Stimulated activated naive CD8-positive, alpha-beta T cell treated with anti-CD3 and anti-CD28 coated beads, Interleukin-15, Interleukin-2, amounts not matched to agents 100 U/mL and 50 U/mL, for 24 hours (primary cell): Measurements from ENCODE around the gene TNFRSF25.
"Not testable (repeated sequence)": the region's sequence is repeated elsewhere in the genome, so short reads cannot be mapped to it uniquely, and the experiment has no call there.

ENCODE experiments used
- ATAC-seq: fragments of 150-1000 bp; cut with Tn5 transposase; one replicate; pipeline ENCODE4 v1.10.0; 2021
- DNase-seq: peaks from one replicate; pipeline ENCODE4 v3.0.0; 2021

TNFRSF25 gene

GRCh38 chr1:6434186-6434585 is 31.8 kb downstream of the TNFRSF25 start:
- ATAC-seq (no peak), DNase-seq (no peak)

DNA sequence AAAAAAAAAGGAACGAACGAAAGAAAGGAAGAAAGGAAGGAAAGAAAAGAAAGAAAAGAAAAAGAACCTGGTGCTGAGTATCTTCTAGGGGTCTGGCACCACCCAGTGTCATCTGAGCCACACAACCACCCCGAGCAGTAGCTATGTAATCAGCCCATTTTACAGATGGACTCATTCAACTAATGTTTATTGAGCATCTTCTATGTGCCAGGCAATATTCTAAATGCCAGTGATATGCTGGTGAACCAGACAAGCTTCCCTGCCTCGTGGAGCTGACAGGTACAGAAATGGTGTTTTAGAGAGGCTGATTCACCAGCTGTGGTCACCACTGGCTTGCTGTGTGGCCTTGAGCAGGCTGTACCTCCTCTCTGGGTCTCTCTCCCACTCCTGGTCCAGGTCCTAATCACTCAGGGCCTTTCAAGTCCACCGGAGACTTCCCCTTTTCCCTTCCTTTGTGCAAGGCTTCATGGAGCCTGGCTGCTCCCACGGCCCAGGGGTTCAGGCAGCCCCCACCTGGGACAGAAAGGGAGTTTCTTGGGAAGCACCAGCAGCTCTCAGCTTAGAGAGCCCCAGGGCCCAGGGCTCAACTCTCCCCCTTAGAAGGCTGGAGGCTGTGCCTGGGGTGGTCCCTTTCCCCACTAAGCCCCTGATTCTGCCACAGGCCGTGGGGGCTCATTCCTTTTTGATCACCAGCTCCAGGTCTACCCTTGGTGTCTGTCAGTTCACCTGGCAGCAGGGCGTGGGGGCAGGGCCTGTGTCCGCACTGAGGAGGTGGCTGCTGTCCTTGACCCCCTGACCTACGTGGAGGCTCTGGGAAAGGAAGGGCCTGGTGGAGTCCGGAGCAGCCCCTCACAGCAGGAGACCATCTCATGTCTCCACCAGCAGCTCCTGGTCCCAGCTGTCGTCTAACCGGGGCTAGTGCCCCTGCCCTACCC is 34.1 kb downstream of the TNFRSF25 start:
- ATAC-seq, DNase-seq: not testable (repeated sequence)

DNA sequence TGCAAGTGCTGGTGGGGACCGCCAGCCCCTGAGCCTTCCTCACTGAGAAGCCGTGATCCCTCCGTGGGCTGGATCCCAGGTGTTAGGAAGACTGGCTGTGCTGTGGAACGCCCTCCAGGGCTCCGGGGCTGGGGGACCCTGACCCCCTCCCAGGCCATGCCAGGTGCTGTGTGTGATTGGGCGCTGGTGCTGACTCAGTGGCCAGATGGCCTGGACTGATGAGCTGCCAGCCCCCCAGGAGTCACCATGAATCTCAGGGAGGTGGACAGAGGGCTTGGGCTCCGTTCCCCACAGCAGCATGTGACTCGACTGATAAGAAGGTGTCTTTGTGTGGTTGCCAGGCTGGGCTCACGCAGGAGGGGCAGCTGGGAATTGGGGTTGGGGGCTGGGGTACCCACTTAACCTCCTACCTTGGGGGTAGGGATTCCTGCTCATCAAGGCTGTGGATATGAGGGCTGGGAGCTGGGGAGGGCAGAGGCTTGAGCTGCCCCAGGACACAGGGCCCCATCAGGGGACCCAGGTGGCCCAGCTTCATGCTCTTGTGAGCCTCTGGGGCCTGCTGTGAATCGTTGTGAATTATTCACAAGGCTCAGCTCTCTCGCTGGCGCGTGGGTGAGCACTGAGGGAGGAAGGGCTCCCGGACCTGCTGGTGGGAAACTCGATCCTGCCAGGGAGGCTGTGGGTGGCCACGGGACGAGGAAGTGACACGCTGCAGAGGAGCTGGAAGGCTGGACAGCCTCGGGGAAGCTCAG is 36.1 kb downstream of the TNFRSF25 start:
- not testable (repeated sequence) for DNase-seq, ATAC-seq

- DNase-seq, ATAC-seq: not testable (repeated sequence)
Measured at GRCh38 chr1:6428453-6428852, 37.5 kb downstream of the TNFRSF25 start.

DNA sequence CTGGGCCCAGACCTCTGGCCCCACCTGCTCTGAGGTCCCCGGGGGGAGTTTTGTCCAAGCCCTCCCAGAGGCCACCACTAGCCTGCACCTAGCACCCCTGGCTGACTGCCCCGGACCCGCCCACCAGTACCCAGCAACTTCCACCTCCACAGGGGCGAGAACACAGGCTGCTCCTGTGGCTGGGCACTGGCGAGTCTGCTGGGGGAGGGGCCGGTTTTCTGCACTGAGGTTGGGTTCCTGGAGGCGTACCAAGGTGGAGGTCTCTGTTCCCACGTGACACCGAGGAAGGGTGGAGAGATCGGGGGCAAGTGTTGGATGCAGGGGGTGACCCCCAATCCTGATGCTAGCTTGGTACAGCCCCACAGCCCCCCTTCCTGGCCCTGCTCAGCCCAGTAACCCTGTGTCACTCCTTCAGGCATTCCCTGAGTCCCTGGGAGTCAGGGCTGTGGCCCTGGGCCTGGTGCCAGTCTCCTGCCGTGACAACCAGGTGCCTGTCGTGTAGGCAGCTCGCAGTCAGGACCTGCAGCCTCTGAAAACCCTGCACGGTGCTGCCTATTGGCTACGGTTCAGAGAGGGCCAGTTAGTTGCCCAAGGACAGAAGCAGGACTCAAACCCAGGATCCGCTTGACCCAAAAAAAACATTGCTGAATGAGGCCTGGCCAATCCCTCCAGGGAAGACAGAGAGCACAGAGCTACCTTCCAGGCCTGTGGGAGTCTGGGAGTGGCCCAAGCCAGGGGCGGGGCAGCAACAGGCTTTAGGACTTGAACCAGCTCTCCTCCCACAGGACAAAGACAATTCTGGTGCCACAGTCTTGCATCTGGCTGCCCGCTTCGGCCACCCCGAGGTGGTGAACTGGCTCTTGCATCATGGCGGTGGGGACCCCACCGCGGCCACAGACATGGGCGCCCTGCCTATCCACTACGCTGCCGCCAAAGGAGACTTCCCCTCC is 38.3 kb downstream of the TNFRSF25 start:
- ATAC-seq (no peak), DNase-seq (no peak)

GRCh38 chr1:6426972-6427350 is 39.0 kb downstream of the TNFRSF25 start:
- DNase-seq: no peak
- no peak for ATAC-seq

DNA sequence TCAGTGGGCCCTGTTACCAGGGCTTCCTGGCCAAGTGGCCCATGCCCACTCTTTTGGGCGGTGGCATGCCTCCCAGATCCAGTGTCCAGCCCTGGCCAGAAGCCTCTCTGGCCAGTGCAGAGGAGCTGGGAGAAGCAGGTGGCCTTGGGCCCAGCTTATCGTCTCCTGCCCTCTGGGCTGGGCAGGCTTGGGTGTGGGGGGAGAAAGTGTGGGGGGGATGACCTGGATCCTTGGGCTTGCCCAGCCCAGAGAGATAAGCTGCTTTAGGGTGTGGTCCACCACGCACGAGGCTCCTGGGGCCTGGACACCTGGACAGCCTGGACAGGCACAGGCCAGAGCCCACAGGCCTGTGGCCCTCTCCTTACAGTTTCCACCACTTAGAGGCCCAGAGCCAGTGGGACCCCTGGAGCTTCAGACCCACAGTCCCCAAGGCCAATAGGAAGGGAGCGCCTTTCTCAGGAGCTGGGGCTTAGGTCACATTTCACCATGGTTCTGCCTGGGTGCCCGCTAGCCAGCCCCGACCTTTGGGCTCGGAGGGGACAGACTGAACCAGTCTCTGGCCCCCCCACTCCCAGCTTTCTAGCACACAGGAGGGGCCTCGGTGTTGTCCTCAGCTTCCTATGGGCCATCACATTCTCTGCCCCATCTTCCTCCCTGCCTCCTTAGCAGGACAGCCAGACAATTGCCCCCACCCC is 39.5 kb downstream of the TNFRSF25 start:
- DNase-seq (no peak), ATAC-seq (no peak)

GRCh38 chr1:6425658-6426057 is 40.3 kb downstream of the TNFRSF25 start:
- DNase-seq: no peak
- no peak for ATAC-seq

GRCh38 chr1:6424619-6425593 is 41.1 kb downstream of the TNFRSF25 start, which contains the start of gene ESPN:
ESPN (plus strand) TSS chr1:6424776; CDS start chr1:6424956, 180 bp downstream.
- ATAC-seq: peak; percentile 13
- DNase-seq: no peak

GRCh38 chr1:6424000-6424565 is 41.9 kb downstream of the TNFRSF25 start:
- DNase-seq (no peak), ATAC-seq (no peak)

- DNase-seq: peak; percentile 76
- peak; percentile 60 for ATAC-seq
Measured at GRCh38 chr1:6423321-6423999, 42.5 kb downstream of the TNFRSF25 start.

GRCh38 chr1:6421266-6421665 is 44.7 kb downstream of the TNFRSF25 start:
- ATAC-seq: no peak
- DNase-seq: no peak

DNA sequence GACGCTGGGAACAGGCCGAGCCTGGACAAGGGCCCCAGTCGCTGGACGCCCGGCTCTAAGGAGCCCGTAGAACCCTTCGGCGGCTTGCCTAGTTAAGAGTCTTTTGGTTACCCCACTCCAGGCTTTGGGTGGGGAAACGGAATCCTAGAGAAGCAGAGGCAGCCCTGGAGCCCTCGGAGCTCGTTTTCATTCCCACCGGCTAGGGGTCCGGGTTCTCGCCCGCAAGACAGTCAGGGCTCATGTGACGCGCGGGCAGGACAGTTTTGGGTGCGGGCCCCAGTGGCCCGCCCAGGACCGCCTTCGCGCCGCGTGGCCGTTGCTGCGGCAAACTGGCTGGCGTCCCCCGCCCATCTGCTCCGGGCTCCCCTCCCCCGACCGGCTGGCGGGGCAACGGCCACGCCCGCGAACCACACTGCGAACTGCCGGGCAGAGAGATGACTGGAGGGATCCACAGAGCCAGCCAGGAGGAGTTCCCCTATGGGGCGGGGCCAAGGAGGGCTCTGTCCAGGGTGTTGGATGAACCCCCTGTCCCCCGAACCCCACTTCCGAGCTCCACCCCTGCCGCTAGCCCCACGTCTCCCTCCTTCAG is 45.4 kb downstream of the TNFRSF25 start:
- DNase-seq: peak; percentile 21
- ATAC-seq: no peak

GRCh38 chr1:6419804-6420453 is 46.0 kb downstream of the TNFRSF25 start, which contains the start of gene HES2:
HES2 (minus strand) TSS chr1:6419919; CDS start chr1:6419820, 99 bp downstream.
- ATAC-seq (no peak), DNase-seq (no peak)

DNA sequence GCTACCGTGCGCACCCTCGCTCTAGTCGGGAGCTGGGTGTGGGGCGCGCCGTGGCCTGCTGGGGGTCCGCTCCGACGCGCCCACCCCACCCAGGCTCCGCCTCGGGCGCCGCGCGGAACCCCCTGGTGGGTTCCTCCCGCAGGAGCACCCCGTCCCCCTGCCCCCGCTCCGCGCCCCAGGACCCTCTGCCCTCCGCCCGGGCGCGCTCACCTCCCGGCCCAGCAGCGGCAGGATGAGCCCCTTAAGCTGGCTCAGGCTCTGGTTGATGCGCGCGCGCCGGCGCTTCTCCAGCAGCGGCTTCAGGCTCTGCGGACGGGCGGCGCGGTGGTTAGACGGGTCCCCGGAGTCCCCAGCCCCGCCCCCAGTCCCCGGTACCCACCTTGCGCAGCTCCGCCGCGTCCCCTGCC is 46.6 kb downstream of the TNFRSF25 start:
- DNase-seq (peak; percentile 17), ATAC-seq (no peak)

DNA sequence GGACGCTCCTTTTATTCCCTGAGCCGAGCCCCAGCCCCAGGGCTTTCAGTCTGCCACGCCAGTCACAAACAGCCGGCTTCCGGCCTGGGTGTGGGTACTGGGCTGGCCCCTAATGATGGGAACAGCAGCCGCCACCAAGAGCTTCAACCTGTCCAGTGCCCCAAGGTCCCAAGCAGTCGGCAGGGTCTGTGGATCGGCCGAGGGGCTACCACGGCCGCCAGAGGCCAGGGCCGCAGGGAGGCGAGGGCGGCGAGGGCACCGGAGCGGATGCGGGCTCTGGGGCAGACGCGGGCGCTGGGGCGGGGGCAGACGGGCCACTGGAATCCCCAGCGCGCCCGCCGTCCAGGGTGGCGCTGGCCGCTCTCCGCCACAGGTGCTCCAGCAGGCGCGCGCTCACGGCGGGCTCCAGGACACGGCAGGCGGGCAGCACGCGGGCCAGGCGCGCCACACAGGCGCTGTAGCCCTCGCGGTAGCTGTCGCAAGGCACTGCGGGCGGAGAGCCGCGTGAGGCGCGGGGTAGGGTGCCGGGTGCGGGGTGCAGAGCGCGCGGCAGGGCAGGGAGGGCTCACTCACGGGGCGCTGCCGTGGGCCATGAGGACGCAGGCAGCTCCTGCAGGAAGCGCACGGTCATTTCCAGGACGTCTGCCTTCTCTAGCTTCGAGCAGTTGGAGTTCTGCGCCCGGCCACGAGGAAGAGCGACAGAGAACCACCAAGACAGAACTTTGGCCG is 47.1 kb downstream of the TNFRSF25 start:
- ATAC-seq (no peak), DNase-seq (no peak)

DNA sequence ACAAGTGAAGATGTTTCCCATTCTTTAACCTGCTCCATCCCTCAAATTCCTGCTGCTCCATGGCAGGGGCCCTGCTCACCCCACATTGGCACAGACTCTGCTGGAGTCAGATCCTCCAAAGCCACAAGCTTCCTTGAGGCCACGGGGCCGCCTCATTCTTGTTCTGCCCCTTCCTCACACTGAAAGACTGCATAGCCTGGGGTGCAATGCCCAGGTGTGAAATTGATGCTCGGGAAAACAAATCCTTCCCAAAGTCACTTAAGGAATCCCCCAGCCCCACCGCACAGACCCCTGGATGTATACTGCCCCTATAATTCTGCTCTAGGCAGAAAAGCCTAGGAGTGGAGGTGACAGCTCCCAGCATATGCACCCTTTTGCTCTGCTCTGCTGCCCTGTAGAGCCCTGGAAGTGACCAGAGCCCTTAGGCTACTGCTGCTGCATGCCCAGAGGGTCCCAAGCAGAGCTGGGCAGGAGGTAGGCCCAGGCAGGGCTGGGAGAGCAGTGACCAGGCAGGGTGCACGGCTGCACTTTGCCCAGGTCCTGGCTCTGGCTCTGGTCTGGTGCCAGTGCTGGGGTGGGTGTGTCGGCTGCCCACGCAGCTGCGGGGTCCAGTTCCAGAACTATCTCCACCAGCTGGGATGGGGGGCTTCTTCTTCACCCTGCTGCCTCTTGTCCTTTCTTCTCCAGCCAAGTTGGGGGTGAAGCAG is 47.9 kb downstream of the TNFRSF25 start:
- DNase-seq: no peak
- ATAC-seq: no peak
